Fibroblast of lung (primary cell): ENCODE results near the gene GNA12. TPM values are rescaled to one million over a fixed set of nuclear protein-coding genes. Genes with fewer than 3 reads are reported as not detected.

Experiments
- DNase-seq, 2 donors: peaks; one replicate each; pipeline versions ENCODE4 v3.0.0 to v3.0.0-alpha.2; 2010; ENCODE audit warnings: low read depth in 2 of 2
- H2AFZ ChIP-seq: 2 replicates; pipeline ENCODE4 v1.5.1; 2012; ENCODE audit warnings: low read length, control low read depth, inconsistent platforms
- H3K27ac ChIP-seq: 2 replicates; pipeline ENCODE4 v1.5.1; 2011; ENCODE audit warnings: low read length, control low read depth; ENCODE audit not compliant: insufficient read depth
- H3K27me3 ChIP-seq: 2 replicates; pipeline ENCODE4 v1.5.1; 2011; ENCODE audit warnings: mild to moderate bottlenecking, low read length; ENCODE audit not compliant: control insufficient read depth, insufficient read depth
- H3K36me3 ChIP-seq: 2 replicates; pipeline ENCODE4 v1.5.1; 2011; ENCODE audit warnings: low read length; ENCODE audit not compliant: control insufficient read depth, insufficient read depth
- H3K4me1 ChIP-seq: 2 replicates; pipeline ENCODE4 v1.5.1; 2011; ENCODE audit warnings: low read length; ENCODE audit not compliant: control insufficient read depth, insufficient read depth; ENCODE audit errors: extremely low read depth
- H3K4me2 ChIP-seq: 2 replicates; pipeline ENCODE4 v1.5.1; 2011; ENCODE audit warnings: low read length, control low read depth; ENCODE audit not compliant: insufficient read depth; ENCODE audit errors: extremely low read depth
- H3K4me3 ChIP-seq, 4 experiments: fragments of 200-600 bp in 1 of 4; sonication (generic) in 1 of 4; replicated peaks in 1 of 4; 2 replicates each; pipeline ENCODE4 v1.5.1; 2011 to 2016; ENCODE audit warnings: low read length in 4 of 4, low read depth in 3 of 4, mild to moderate bottlenecking in 3 of 4, control low read depth in 2 of 4, inconsistent platforms in 1 of 4, mixed read lengths in 1 of 4; ENCODE audit not compliant: insufficient read depth in 1 of 4; ENCODE audit errors: control extremely low read depth in 1 of 4
- H3K79me2 ChIP-seq: 2 replicates; pipeline ENCODE4 v1.5.1; 2012; ENCODE audit warnings: mild to moderate bottlenecking, low read length, inconsistent platforms; ENCODE audit not compliant: control insufficient read depth, insufficient read depth
- H3K9ac ChIP-seq: 2 replicates; pipeline ENCODE4 v1.5.1; 2011; ENCODE audit warnings: mild to moderate bottlenecking, low read length, control low read depth; ENCODE audit not compliant: insufficient read depth
- H3K9me3 ChIP-seq: 2 replicates; pipeline ENCODE4 v1.5.1; 2012; ENCODE audit warnings: low read depth, low read length; ENCODE audit not compliant: control insufficient read depth, insufficient read depth
- H4K20me1 ChIP-seq: 2 replicates; pipeline ENCODE4 v1.5.1; 2011; ENCODE audit warnings: low read length; ENCODE audit not compliant: control insufficient read depth, insufficient read depth; ENCODE audit errors: extremely low read depth
- EZH2 ChIP-seq: IDR thresholded peaks from 2 replicates; pipeline ENCODE4 v1.5.1; 2012; ENCODE audit warnings: low read length, control low read depth, mild to moderate bottlenecking; ENCODE audit errors: missing control alignments
- polyA plus RNA-seq, 2 donors: library from polyadenylated mRNA; depleted of rRNA in 1 of 2; stranded (reverse) in 1 of 2; unstranded in 1 of 2; fragments of >200 nt; gene quantifications; 2 replicates each; pipeline ENCODE4 v1.2.1, GENCODE V29; 2011 to 2012; ENCODE audit warnings: missing spikeins in 1 of 2
- total RNA-seq: library from RNA; depleted of rRNA; stranded (reverse); fragments of >200 nt; gene quantifications from 2 replicates; pipeline ENCODE4 v1.2.1, GENCODE V29; 2014
- TF ChIP-seq, protein P1 (sequence below), 2 donors: IDR thresholded peaks in 1 of 2; conservative IDR thresholded peaks in 1 of 2; 1 replicate in 1 of 2; 2 replicates in 1 of 2; pipeline ENCODE4 v1.5.1; 2011 to 2012; ENCODE audit warnings: low read length in 2 of 2, control low read depth in 1 of 2, inconsistent platforms in 1 of 2, low read depth in 1 of 2, mild to moderate bottlenecking in 1 of 2

The GNA12 gene
- total and polyA plus RNA-seq, 2 donors (not counting 1 experiment from before 2014, with no cell fraction given): 36.2 to 137 TPM

DNA sequence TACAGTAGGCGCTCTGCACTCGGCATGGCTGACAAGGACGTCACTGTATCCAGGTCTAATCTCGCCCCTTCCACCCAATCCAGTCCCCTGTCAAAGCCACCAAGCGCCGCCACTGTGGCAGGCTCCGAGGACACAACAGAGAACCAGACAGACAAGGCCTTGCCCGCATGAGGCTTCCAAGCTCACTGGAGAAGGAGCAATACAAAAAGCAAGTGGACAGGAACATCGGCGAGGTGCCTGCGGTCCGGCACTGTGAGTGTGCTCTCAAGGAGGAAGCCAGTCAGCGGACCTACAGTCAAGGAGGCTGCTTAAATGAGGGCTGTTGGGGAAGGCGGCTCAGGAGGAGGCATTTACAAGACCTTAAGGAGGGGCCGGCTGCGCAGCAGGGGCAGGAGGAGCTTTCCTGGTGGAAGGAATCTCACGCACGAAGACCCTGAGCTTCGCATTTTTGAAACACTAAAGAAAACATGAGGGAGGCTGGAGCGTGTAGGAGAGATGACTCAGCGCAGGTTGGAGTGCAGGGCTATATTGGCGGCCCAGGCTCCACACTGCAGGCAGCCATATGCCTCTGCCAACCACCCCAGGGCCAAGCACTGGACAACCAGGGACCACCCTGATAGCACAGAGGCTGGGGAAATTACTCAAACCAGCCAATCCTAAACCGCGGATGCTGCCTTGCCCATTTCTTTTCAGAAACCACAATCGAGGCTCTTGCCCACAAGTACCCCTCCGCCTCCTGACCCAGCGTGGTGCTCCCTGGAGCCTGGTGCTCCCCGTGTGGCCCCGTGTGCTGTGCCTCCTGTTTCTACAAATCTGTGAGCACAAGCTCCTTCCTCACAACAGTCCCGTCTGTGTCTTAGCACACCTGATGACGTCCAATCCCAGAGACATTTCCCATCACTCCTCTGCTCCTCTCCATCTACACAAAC, 28.9 kb downstream of the GNA12 start:
- DNase-seq: peak in 1 of 2 donors; percentile 68
- peak overlapping the region; percentile 28 for H3K4me2 ChIP-seq
- no peak overlapping the region for H2AFZ ChIP-seq

DNA sequence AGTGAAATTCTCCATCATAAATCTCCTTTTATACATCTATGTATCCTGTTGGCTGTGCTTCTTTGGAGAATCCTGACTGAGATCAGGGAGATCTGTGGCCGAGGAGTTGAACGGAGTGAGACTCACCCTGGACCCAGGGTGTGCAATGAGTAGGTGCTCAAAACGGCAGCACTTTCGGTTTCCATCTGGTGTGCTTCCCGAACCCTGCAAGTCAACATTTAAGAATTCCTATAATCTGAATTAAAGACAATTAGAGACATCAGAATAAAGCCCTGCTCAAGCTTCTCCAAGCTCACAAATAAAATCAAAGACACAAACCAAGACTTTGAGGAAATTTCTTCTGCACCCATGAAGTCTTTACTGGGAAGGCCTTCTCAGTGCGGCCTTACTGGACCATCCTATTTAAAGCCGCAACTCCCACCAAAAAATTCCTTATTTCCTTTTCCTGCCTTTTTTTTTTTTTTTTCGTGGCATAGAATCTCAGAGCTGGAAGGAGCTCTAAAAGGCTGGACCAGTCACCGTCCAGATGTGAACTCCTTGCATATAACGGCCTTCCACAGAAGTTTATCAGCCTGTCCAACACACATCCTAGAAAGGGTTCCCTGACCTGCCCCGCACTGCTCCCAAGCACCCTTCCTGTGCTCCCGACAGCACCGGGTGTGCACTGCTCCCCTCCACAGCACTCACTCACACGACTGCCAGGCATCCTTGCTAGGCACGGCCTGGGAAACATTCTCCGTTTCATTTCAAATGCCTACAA, 29.7 kb downstream of the GNA12 start:
- H3K36me3 ChIP-seq: peaks cover 3% of the 10 kb centered on the region
- peaks cover 82% of the 10 kb centered on the region for H3K79me2 ChIP-seq
- no peaks in the 10 kb centered on the region for H3K27me3 ChIP-seq
- H4K20me1 ChIP-seq: no peaks in the 10 kb centered on the region
- no peaks in the 10 kb centered on the region for H3K9me3 ChIP-seq
- no peak for TF ChIP-seq EZH2
- TF ChIP-seq, protein P1, sequence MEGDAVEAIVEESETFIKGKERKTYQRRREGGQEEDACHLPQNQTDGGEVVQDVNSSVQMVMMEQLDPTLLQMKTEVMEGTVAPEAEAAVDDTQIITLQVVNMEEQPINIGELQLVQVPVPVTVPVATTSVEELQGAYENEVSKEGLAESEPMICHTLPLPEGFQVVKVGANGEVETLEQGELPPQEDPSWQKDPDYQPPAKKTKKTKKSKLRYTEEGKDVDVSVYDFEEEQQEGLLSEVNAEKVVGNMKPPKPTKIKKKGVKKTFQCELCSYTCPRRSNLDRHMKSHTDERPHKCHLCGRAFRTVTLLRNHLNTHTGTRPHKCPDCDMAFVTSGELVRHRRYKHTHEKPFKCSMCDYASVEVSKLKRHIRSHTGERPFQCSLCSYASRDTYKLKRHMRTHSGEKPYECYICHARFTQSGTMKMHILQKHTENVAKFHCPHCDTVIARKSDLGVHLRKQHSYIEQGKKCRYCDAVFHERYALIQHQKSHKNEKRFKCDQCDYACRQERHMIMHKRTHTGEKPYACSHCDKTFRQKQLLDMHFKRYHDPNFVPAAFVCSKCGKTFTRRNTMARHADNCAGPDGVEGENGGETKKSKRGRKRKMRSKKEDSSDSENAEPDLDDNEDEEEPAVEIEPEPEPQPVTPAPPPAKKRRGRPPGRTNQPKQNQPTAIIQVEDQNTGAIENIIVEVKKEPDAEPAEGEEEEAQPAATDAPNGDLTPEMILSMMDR (conservative IDR thresholded peaks at IDR 0.05 in 1 of 2, IDR thresholded peaks at IDR 0.05 in 1 of 2; ENCODE audit: low read depth in 1 of 2, low read length in 2 of 2): no peak
- no peak for DNase-seq
- H3K27ac ChIP-seq: peak overlapping the region; percentile 82
- H2AFZ ChIP-seq: no peak overlapping the region
- peaks cover 26% of the 10 kb centered on the region for H3K4me1 ChIP-seq
- no peak overlapping the region for H3K9ac ChIP-seq
- peak overlapping the region; percentile 28 for H3K4me2 ChIP-seq
- peak overlapping the region in 1 of 4 experiments; percentile 9 for H3K4me3 ChIP-seq

More for the DNA sequence above, 28.9 kb downstream of the GNA12 start:
- H3K27me3 ChIP-seq: no peaks in the 10 kb centered on the region
- no peaks in the 10 kb centered on the region for H3K9me3 ChIP-seq
- H3K4me1 ChIP-seq: peaks cover 26% of the 10 kb centered on the region
- H3K36me3 ChIP-seq: peaks cover 3% of the 10 kb centered on the region
- no peak overlapping the region for H3K9ac ChIP-seq
- H3K79me2 ChIP-seq: peaks cover 84% of the 10 kb centered on the region
- TF ChIP-seq, protein P1 (conservative IDR thresholded peaks at IDR 0.05 in 1 of 2, IDR thresholded peaks at IDR 0.05 in 1 of 2; ENCODE audit: low read depth in 1 of 2, low read length in 2 of 2): no peak
- no peak overlapping the region for H3K4me3 ChIP-seq
- H3K27ac ChIP-seq: peak overlapping the region; percentile 82
- no peaks in the 10 kb centered on the region for H4K20me1 ChIP-seq
